Central memory CD8-positive, alpha-beta T cell (primary cell): ENCODE data around the gene PCSK4.

Experiments used
- ATAC-seq: fragments of 150-1000 bp; cut with Tn5 transposase; replicated peaks from 2 replicates; pipeline ENCODE4 v1.10.0; 2022; ENCODE audit warnings: mild to moderate bottlenecking, moderate FRiP score, moderate number of reproducible peaks; ENCODE audit not compliant: poor library complexity, severe bottlenecking; ENCODE audit errors: extremely low read depth
- DNase-seq, 2 donors: peaks; one replicate each; pipeline ENCODE4 v3.0.0; 2021; ENCODE audit warnings: low spot score in 2 of 2
- H3K27ac Mint-ChIP-seq: one replicate; pipeline ENCODE4 v1.8.0; 2022; ENCODE audit warnings: low read depth, mild to moderate bottlenecking, moderate library complexity, mixed read lengths
- H3K27me3 Mint-ChIP-seq: one replicate; pipeline ENCODE4 v1.8.0; 2022; ENCODE audit warnings: mixed read lengths
- H3K36me3 Mint-ChIP-seq: one replicate; pipeline ENCODE4 v1.8.0; 2022; ENCODE audit warnings: mild to moderate bottlenecking, moderate library complexity, mixed read lengths; ENCODE audit not compliant: insufficient read depth
- H3K4me1 Mint-ChIP-seq: one replicate; pipeline ENCODE4 v1.8.0; 2022; ENCODE audit warnings: mixed read lengths
- H3K4me3 Mint-ChIP-seq: one replicate; pipeline ENCODE4 v1.8.0; 2022; ENCODE audit warnings: mild to moderate bottlenecking, moderate library complexity, mixed read lengths
- H3K9me3 Mint-ChIP-seq: one replicate; pipeline ENCODE4 v1.8.0; 2022; ENCODE audit warnings: mixed read lengths

Gene PCSK4

DNA sequence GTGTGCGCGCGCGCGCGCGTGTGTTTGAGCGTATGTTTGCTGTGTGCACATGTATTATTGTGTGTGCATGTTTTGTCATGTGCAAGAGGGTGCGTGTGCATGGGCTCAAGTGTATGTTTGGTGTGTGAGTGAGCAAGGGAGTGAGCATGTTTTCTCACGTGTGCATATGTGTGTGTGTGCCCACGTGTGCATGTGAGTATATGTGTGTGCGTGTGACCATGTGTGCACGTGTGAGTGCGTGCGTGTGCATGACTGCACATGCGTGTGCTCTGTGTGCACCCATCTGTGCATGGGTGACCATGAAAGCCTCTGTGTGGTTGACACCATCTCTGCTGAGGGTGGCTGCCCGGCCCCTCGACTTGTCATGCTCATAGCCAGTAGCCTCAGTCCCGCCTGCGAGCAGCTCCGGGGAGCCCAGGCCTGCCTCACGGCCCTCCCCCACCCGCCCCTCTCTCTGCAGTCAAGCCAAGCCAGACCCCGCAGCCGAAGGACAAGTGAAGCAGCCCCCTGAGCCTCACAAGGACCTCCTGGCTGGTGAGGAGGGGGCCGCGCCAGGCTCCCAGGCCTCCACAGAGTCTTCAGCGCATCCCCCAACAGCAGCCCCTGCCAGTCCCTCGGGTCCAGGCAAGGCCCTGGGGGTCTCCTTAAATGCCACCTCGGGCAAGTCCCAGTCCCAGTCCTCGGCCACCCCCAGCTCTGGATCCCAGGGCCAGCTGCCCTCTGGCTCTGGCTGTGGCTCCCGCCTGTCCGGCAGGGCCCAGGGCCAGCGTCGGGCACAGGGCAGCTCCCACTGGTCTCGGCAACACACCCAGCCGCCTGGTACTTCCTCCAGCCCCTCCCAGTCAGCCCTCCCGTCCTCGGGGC is 6.8 kb upstream of the PCSK4 start:
- no peaks in the 10 kb centered on the region for H3K27me3 Mint-ChIP-seq

DNA sequence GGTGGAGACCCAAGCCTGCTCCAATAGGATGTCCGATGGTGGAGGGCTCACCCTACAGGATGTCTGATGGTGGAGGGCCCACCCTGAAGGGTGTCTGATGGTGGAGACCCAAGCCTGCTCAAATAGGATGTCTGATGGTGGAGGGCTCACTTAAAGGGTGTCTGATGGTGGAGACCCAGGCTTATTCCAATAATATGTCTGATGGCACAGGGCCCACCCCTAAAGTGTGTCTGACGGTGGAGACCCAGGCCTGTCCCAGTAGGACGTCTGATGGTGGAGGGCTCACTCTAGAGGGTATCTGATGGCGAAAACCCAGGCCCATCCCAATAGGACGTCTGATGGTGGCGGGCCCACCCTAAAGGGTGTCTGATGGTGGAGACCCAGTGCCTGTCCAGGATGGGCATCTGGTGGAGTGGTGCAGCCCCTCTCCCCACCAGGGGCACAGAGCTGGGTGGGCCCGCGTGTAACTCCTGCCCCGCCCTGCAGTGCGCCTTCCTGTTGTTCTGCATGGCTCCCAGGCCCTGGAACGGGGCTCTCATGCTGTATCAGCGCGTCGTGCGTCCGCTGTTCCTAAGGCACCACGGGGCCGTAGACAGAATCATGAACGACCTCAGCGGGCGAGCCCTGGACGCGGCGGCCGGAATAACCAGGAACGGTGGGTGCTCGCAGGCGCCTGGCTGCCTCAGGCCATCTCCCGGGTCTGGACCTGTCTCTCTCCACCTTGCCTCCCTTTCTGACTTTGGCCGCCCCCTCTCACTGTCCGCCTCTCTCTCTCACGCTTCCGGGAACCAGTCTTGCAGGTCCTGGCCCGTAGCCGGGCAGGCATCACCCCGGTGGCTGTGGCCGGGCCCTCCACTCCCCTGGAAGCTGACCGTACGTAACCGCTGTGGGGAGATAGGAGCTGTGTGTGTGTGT is 5.9 kb upstream of the PCSK4 start:
- peaks cover 5% of the 10 kb centered on the region for H3K36me3 Mint-ChIP-seq
- no peak overlapping the region for H3K27ac Mint-ChIP-seq
- no peaks in the 10 kb centered on the region for H3K27me3 Mint-ChIP-seq
- H3K4me3 Mint-ChIP-seq: no peak overlapping the region
- H3K4me1 Mint-ChIP-seq: peaks cover 7% of the 10 kb centered on the region
- no peak for ATAC-seq
- H3K9me3 Mint-ChIP-seq: no peaks in the 10 kb centered on the region
- no peak for DNase-seq

More for the DNA sequence above, 6.8 kb upstream of the PCSK4 start:
- H3K4me3 Mint-ChIP-seq: no peak overlapping the region
- peaks cover 2% of the 10 kb centered on the region for H3K4me1 Mint-ChIP-seq
- H3K27ac Mint-ChIP-seq: no peak overlapping the region
- DNase-seq: no peak
- ATAC-seq: no peak
- H3K36me3 Mint-ChIP-seq: peaks cover 5% of the 10 kb centered on the region
- H3K9me3 Mint-ChIP-seq: no peaks in the 10 kb centered on the region

DNA sequence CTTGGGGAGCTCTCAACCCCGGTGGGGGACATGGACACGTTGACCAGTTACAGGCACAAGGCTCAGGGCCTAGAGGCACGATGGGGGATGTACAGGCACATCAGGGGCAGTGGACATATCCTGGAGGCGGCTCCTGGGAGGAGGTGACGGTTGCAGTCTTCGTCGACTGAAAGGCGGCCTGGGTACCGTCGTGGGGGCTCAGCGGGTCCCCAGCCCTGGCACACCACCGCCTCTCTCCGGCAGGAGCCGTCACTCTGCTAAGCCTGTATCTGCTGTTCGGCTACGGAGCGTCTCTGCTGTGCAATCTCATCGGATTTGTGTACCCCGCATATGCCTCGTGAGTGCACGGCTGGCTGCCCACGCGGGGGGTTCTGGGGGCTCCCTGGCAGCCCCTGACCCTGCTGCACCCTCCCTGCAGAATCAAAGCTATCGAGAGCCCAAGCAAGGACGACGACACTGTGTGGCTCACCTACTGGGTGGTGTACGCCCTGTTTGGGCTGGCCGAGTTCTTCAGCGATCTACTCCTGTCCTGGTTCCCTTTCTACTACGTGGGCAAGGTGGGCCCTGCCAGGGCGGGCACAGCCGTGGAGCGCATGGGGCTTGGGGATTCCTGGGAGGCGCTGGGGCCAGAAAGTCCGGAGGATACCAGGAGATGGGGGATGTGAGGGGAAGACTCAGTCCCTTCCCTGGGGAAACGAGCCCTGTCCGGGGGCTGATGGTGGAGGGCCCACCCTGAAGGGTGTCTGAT is 5.1 kb upstream of the PCSK4 start:
- H3K4me3 Mint-ChIP-seq: no peak overlapping the region
- no peak for DNase-seq
- H3K36me3 Mint-ChIP-seq: peaks cover 9% of the 10 kb centered on the region
- ATAC-seq: no peak
- no peak overlapping the region for H3K27ac Mint-ChIP-seq
- H3K27me3 Mint-ChIP-seq: no peaks in the 10 kb centered on the region
- no peaks in the 10 kb centered on the region for H3K9me3 Mint-ChIP-seq
- H3K4me1 Mint-ChIP-seq: peaks cover 12% of the 10 kb centered on the region

DNA sequence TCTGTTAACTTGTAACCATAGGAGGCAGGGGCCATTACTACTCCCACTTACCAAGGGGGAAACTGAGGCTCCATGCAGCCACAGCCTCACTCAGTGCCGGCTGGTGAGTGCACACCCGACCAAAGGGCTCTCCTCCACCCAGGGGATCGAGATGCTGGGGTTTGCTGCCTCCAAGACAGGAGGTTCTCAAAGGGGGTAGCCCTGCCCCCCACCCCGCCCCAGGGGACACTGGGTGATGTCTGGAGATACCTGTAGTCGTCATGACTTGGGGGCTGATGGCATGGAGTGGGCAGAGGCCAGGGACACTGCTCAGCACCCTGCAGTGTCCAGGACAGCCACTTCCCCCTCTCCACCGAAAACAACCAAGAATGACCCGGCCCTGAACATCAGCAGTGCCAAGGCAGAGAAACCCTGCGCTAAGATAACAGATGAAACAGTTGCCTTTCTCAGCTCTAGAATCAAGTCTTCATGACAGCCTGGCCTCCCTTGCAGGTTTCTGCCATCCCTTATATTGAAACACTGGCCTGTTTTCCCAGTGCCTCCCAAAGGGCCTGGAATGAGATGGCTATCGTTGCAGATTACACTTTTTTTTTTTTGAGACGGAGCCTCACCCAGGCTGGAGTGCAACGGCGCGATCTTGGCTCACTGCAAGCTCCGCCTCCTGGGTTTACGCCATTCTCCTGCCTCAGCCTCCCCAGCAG is 4.1 kb upstream of the PCSK4 start:
- Mint-ChIP-seq H3K27ac (no peak overlapping the region), H3K9me3 (no peaks in the 10 kb centered on the region), H3K4me3 (no peak overlapping the region), H3K36me3 (peaks cover 5% of the 10 kb centered on the region), H3K27me3 (no peaks in the 10 kb centered on the region), H3K4me1 (peaks cover 18% of the 10 kb centered on the region)
- DNase-seq: no peak
- no peak for ATAC-seq

DNA sequence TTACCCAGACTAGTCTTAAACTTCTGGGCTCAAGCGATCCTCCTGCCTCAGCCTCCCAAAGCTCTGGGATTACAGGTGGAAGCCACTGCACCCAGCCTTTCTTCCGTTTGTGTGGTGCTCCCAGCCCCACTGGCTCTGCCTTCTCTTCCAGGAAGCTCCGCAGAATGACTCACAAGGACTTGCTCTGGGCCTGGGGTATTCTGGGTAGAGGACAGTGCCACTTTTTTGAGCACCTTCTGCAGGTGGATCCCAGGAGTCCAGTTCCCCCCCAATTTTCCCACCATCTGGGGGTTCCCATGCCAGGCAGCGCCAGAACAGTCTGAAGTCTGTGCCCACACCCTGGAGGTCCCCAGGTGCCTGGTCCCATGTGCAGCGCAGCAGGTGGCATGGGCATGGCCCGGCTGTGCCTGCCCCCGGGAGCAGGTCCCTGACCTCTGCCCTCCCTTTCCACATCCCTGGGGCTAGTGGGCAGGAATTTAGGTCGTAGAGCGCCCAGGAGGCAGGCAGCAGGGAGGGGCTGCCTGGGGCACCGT is 2.4 kb upstream of the PCSK4 start:
- no peak for ATAC-seq
- Mint-ChIP-seq H3K4me1 (peaks cover 18% of the 10 kb centered on the region), H3K27ac (no peak overlapping the region), H3K36me3 (peaks cover 5% of the 10 kb centered on the region), H3K9me3 (no peaks in the 10 kb centered on the region), H3K27me3 (no peaks in the 10 kb centered on the region), H3K4me3 (peak overlapping the region; percentile 77)
- no peak for DNase-seq

DNA sequence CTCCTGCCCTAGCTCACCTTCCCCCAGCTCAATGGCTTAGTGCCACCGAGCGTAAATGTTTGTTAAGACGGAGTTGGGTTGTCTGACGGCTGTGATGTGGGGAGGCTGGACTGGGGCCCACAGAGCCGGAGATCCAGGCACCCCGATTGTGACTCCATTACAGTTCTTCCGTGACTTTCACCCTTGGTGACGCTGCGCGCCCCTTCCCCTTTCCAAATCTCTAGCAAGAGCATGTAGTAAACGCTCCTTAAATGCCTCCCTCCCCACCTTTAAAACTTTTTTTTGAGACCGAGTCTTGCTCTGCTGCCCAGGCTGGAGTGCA is 1.7 kb upstream of the PCSK4 start:
- ATAC-seq (no peak), DNase-seq (no peak)
- Mint-ChIP-seq H3K4me3 (peak overlapping the region; percentile 77), H3K36me3 (peaks cover 5% of the 10 kb centered on the region), H3K27me3 (no peaks in the 10 kb centered on the region), H3K4me1 (peaks cover 18% of the 10 kb centered on the region), H3K9me3 (no peaks in the 10 kb centered on the region), H3K27ac (no peak overlapping the region)

DNA sequence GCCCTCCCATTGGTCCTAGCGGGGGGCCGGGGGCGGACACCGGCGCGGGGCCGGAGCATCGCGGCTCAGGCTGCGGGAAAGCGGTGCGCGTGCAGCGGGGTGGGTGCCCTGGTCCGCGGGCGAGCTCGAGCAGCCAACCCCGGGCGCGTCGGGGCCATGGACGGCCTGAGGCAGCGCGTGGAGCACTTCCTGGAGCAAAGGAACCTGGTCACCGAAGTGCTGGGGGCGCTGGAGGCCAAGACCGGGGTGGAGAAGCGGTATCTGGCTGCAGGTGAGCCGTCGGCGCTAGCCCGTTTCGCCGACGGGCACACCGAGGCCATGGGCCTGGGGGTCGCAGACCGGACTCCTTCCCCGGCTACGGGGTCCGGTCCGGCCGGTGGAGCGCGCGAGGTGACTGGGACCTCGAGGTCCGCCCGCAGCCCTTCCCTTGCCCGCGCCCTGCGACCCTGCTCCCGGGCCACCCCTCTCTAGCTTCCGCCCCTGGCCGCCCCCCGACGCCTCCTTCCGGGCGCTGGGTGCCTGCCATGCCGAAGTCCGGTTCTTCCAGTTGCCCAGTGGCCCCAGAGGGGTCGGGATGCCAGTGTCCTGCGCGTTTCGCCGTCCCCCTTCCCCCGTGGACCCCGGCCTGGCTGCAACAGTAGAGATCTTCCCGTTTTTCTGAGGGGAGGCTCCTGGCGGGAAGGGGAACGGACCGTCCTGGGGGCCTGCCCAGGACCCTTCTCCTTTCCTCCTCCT is 1.1 kb upstream of the PCSK4 start, which contains the start of gene REEP6:
TSS of gene REEP6 (plus strand) at position 68 of the 735 bp plus-strand sequence. CDS start at position 157, 89 bp downstream.
- no peaks in the 10 kb centered on the region for H3K9me3 Mint-ChIP-seq
- peak within 1 kb of the TSS; percentile 82 for H3K4me3 Mint-ChIP-seq
- H3K36me3 Mint-ChIP-seq: peaks cover 5% of the 10 kb centered on the region

DNA sequence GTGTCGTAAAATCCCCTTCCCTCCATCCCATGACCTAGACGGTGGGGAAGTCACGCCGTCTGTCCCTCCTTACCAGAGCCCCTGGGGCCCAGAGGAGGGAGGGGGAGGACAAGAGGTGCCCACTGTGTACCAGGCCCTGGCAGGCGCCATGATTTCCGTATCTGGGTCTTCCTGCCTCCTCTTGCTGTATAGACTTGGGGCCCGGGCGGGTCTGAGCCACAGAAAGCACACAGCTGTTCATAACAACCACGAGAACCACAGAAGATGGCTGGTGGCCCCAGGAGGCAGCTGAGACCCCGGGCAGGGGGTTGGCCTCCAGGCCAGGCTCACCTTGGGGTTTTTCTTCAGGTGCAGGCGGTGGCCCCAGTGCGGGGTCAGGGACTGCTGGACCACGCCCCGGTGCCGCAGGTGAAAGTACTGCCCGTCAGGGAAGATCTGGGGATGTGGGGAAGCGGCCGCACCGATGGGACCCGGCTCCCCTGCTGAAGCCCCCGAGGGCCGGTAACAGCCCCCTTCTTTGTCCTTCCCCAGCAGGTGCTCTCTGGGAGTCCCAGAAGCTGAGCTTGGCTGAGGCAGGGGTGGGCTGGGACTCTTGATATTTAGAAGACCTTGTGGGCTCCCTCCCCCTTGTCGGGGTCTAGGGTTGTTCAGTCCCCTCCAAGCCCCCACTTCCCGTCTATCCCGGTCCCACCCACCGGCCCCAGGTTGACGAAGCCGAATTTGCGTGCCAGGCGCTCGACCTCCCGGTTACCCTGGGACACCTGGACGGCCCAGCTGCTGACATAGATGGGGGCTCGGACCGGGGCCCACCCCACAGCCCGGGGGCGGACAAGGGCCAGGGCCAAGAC is 463 bp downstream of the PCSK4 start:
- peak overlapping the region; percentile 82 for H3K4me3 Mint-ChIP-seq
- peaks cover 18% of the 10 kb centered on the region for H3K4me1 Mint-ChIP-seq
- no peaks in the 10 kb centered on the region for H3K27me3 Mint-ChIP-seq
- DNase-seq (no peak), ATAC-seq (no peak)
- peak overlapping the region; percentile 32 for H3K27ac Mint-ChIP-seq
- H3K9me3 Mint-ChIP-seq: no peaks in the 10 kb centered on the region
- H3K36me3 Mint-ChIP-seq: peaks cover 5% of the 10 kb centered on the region

More for the DNA sequence above, 1.1 kb upstream of the PCSK4 start, which contains the start of gene REEP6:
- Mint-ChIP-seq H3K27ac (peak within 1 kb of the TSS; percentile 35), H3K4me1 (peaks cover 18% of the 10 kb centered on the region), H3K27me3 (no peaks in the 10 kb centered on the region)
- ATAC-seq (peak; percentile 15), DNase-seq (no peak)

DNA sequence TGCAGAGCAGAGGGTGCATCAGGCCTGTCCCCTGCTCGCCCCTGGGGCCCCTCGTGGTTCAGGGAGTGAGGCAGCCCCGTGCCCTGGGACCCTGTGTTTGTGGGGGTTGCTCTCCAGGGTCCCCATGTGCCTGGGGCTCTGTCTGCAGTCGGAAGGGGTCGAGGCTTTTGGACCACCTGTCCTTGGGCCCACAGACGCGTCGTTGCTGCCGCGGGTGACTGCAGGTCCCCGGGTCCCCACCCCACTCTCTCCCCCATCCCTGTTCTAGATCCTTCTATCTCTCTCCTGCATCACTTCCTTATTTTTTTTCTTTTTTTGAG is 1.9 kb downstream of the PCSK4 start:
- no peak overlapping the region for H3K27ac Mint-ChIP-seq
- no peak for ATAC-seq
- DNase-seq: no peak
- H3K9me3 Mint-ChIP-seq: no peaks in the 10 kb centered on the region
- peaks cover 5% of the 10 kb centered on the region for H3K36me3 Mint-ChIP-seq
- H3K4me3 Mint-ChIP-seq: no peak overlapping the region
- H3K27me3 Mint-ChIP-seq: no peaks in the 10 kb centered on the region
- H3K4me1 Mint-ChIP-seq: peaks cover 18% of the 10 kb centered on the region

DNA sequence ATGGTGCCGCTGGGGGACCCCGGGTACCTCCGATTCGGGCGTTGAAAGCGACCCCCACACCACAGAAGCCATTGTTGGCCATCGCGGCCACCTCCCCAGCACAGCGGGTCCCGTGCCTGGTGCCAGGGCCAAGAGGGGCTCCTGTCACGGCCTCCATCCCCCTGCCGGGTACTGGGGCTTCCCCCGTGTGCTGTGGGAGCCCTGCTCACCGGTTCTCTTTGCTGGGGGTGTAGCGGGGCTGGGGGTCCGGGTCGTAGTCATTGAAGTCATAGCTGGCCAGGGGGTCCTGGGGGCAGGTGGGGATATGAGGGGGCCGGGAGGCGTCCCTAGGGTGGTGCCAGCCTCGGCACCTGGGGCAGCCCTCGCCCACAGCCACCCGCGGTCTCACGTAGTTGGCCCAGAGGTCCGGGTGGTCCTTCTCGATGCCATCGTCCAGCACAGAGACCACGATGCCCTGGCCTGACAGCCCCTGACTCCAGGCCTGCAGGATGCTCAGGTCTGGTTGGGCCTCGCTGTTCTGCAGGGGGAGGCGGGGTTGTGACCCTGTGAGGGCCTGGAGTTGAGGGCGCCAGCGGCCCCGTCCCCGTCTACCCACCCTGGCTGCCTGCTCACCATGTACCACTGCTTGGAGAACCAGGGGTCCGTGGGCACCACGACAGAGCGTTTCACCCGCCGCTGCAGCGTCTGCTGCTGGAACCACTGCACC is 2.4 kb downstream of the PCSK4 start:
- Mint-ChIP-seq H3K4me3 (no peak overlapping the region), H3K27me3 (no peaks in the 10 kb centered on the region), H3K36me3 (peaks cover 5% of the 10 kb centered on the region), H3K27ac (no peak overlapping the region), H3K9me3 (no peaks in the 10 kb centered on the region), H3K4me1 (peaks cover 18% of the 10 kb centered on the region)
- DNase-seq (no peak), ATAC-seq (no peak)
